ENCODE results near the gene CCDC12.

Gene CCDC12

GRCh38 chr3:46976326-46977190 lies at the start of gene CCDC12:
Gene CCDC12 (minus strand): TSS chr3:46976745. CDS start chr3:46976732, 13 bp downstream.
- H3K27ac ChIP-seq = peak within 1 kb of the TSS; percentile 91
- no peak for TF ChIP-seq CTCF (conservative IDR thresholded peaks at IDR 0.05)

- 0 out of 2 replicates have a peak overlapping the region, but pooled peaks have one; percentile 73 for H3K27ac ChIP-seq
Observed at GRCh38 chr3:47024932-47025331, 48.4 kb upstream of the CCDC12 start.

GRCh38 chr3:47022641-47023071 lies 46.1 kb upstream of the CCDC12 start:
- peak overlapping the region; percentile 73 for H3K27ac ChIP-seq
- no peak for TF ChIP-seq CTCF (conservative IDR thresholded peaks at IDR 0.05)

More at GRCh38 chr3:47024932-47025331, 48.4 kb upstream of the CCDC12 start:
- TF ChIP-seq CTCF (conservative IDR thresholded peaks at IDR 0.05) = no peak

GRCh38 chr3:47020311-47020710 lies 43.8 kb upstream of the CCDC12 start:
- no peak for TF ChIP-seq CTCF (conservative IDR thresholded peaks at IDR 0.05)

GRCh38 chr3:47019201-47019600 lies 42.7 kb upstream of the CCDC12 start:
- TF ChIP-seq CTCF (conservative IDR thresholded peaks at IDR 0.05) = no peak
- no peak overlapping the region for H3K27ac ChIP-seq

More at GRCh38 chr3:47020311-47020710, 43.8 kb upstream of the CCDC12 start:
- H3K27ac ChIP-seq = no peak overlapping the region

- no peak for TF ChIP-seq CTCF (conservative IDR thresholded peaks at IDR 0.05)
- no peak overlapping the region for H3K27ac ChIP-seq
Observed at GRCh38 chr3:47018269-47018611, 41.7 kb upstream of the CCDC12 start.

GRCh38 chr3:47017504-47018268 lies 41.1 kb upstream of the CCDC12 start:
- no peak overlapping the region for H3K27ac ChIP-seq
- TF ChIP-seq CTCF (conservative IDR thresholded peaks at IDR 0.05) = no peak
